Lower lobe of right lung (tissue), 2 donors: ENCODE data around the gene TTLL5. TPM values are rescaled to one million over a fixed set of nuclear protein-coding genes. Genes with fewer than 3 reads are reported as not detected.
A peak's percentile ranks its signal among the peaks of the same experiment; 100 is the strongest.

Experiments used
- ATAC-seq, 2 donors: fragments of 200-7000 bp; cut with Tn5 transposase; one replicate each; pipeline ENCODE4 v1.9.1; 2020 to 2022; ENCODE audit warnings: mild to moderate bottlenecking in 2 of 2, moderate library complexity in 2 of 2
- DNase-seq: peaks from one replicate; pipeline ENCODE4 v3.0.0-alpha.2; 2020
- H3K27ac ChIP-seq: fragments of 200-600 bp; one replicate; pipeline ENCODE4 v1.8.0; 2022
- H3K27me3 ChIP-seq: fragments of 200-600 bp; one replicate; pipeline ENCODE4 v1.8.0; 2022; ENCODE audit warnings: low read depth
- H3K36me3 ChIP-seq: fragments of 200-600 bp; one replicate; pipeline ENCODE4 v1.8.0; 2022; ENCODE audit warnings: mild to moderate bottlenecking
- H3K4me1 ChIP-seq: fragments of 200-600 bp; one replicate; pipeline ENCODE4 v1.8.0; 2022
- H3K4me3 ChIP-seq: fragments of 200-600 bp; one replicate; pipeline ENCODE4 v1.8.0; 2022; ENCODE audit warnings: mild to moderate bottlenecking
- H3K9me3 ChIP-seq: fragments of 200-600 bp; one replicate; pipeline ENCODE4 v1.8.0; 2022
- intact Hi-C: fragments of 100-400 bp; cut with DNase I; formaldehyde crosslinking; loops from one replicate; pipeline ENCODE4 v1.11.0; 2022
- total RNA-seq: library from RNA; stranded (reverse); fragmentation: NEBNext Ultra II Directional; extraction: Animal tissue kit (Norgen Biotek cat#: 25700); gene quantifications from one replicate; pipeline ENCODE4 v1.2.1, GENCODE V29; 2021
- TF ChIP-seq, protein P1 (sequence below): fragments of 200-600 bp; IDR thresholded peaks from one replicate; pipeline ENCODE4 v1.8.0; 2022; ENCODE audit warnings: antibody characterized with exemption, mild to moderate bottlenecking
- donor health status: DM: no; HTN: yes; CAD: no; lungs with severe emphysema.

Gene TTLL5
- total RNA-seq, 1 donor from 2014 or later: 32.6 TPM

DNA sequence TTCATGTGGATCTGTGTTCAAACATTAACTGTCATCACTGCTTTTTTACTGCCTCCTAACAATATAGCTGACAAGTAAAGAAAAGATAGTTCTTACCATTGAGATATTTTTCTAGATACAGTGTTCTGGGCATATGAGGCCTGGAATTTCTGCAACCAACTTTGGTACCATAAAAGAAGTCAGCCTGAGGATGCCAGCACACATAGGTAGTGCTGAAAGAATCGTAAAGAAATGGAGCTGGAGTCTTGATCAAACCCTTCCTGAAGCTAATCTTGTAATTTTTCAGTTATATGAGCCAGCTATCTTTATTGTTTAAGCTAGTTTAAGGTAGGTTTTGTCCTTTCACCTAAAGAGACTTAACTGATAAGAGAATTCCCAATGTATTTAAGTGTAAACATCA, 11.7 kb upstream of the TTLL5 start:
- no peak for DNase-seq
- TF ChIP-seq, protein P1, sequence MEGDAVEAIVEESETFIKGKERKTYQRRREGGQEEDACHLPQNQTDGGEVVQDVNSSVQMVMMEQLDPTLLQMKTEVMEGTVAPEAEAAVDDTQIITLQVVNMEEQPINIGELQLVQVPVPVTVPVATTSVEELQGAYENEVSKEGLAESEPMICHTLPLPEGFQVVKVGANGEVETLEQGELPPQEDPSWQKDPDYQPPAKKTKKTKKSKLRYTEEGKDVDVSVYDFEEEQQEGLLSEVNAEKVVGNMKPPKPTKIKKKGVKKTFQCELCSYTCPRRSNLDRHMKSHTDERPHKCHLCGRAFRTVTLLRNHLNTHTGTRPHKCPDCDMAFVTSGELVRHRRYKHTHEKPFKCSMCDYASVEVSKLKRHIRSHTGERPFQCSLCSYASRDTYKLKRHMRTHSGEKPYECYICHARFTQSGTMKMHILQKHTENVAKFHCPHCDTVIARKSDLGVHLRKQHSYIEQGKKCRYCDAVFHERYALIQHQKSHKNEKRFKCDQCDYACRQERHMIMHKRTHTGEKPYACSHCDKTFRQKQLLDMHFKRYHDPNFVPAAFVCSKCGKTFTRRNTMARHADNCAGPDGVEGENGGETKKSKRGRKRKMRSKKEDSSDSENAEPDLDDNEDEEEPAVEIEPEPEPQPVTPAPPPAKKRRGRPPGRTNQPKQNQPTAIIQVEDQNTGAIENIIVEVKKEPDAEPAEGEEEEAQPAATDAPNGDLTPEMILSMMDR: no peak
- H3K9me3 ChIP-seq: no peaks in the 10 kb centered on the region
- intact Hi-C loops: no loop called here
- H3K4me3 ChIP-seq: no peak overlapping the region
- no peak for ATAC-seq
- H3K4me1 ChIP-seq: peaks cover 15% of the 10 kb centered on the region
- H3K36me3 ChIP-seq: peaks cover 68% of the 10 kb centered on the region
- no peaks in the 10 kb centered on the region for H3K27me3 ChIP-seq
- H3K27ac ChIP-seq: no peak overlapping the region

GRCh38 chr14:75649773-75650172, 11.3 kb upstream of the TTLL5 start:
- Histone ChIP-seq H3K27me3 (no peaks in the 10 kb centered on the region), H3K4me1 (peaks cover 15% of the 10 kb centered on the region), H3K36me3 (peaks cover 72% of the 10 kb centered on the region), H3K27ac (peak overlapping the region; percentile 38), H3K9me3 (no peaks in the 10 kb centered on the region), H3K4me3 (no peak overlapping the region)
- intact Hi-C loops: loop anchor here (5.0 kb wide), 1 partner anchor 72 kb away; the partner anchor contains the start of gene FLVCR2
- no peak for DNase-seq
- no peak for ATAC-seq
- TF ChIP-seq, protein P1: no peak

DNA sequence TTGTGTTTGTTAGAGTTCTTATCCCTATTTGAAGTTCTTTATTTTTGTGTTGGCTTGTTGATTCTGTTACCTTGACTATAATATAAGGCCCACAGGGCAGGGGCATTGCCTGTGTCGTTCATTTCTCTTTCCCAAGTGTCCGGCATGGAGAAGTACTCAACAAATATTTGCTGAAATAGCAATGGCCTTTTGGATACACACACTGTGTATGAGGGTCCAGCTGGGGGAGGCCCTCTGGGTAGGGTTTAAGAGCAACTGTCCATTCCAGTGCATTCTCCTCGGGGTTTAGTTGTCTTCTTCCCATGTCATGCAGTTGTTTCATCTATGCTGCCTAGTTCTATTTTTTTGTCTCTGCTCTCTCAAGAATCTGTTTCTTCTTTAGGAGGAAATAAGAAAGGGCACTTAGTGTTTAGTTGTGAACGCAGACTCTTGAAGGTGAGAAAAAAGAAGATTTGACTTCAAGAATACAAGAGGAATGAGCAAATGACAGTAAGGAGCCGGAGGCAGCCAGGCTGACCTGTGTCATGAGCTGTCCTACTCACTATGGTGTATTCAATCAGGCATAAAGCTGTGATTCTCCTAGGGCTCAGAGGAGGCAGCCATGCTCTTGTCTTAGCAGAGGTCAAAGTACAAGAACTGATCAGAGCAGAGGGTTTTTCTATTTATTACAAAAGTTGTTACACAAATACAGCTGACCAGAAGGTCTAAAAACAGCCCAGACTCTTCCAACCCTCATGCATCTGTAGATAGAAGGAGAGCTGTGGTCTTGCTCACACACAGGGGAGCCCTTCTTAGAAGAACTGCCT, 10.6 kb upstream of the TTLL5 start:
- peak overlapping the region; percentile 56 for H3K27ac ChIP-seq
- TF ChIP-seq, protein P1: no peak

DNA sequence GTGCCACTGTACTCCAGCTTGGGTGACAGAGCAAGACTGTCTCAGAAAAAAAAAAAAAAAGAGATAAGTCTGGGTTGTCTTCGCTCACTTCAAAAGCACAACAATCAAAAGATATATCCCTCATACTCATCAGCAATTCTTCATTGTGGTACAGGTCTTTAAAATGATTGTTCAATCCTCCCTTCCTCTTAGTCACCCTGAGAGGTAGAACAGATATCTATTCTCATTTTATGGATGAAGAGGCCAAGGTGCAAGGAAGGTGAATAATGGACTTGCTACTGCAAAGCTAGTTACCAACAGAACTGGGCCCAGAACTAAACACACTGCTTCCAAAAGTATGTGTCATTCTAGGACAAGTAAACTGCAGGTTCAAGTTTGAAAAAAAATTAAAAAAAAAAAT, 7.5 kb upstream of the TTLL5 start:
- H3K4me1 ChIP-seq: no peaks in the 10 kb centered on the region
- DNase-seq: no peak
- H3K27ac ChIP-seq: no peak overlapping the region
- ATAC-seq: no peak
- intact Hi-C loops: loop anchor here (5.0 kb wide), 1 partner anchor 76 kb away; the partner anchor contains the start of gene FLVCR2
- TF ChIP-seq, protein P1: no peak
- no peaks in the 10 kb centered on the region for H3K27me3 ChIP-seq
- no peak overlapping the region for H3K4me3 ChIP-seq
- H3K36me3 ChIP-seq: peaks cover 88% of the 10 kb centered on the region
- no peaks in the 10 kb centered on the region for H3K9me3 ChIP-seq

More for the DNA sequence above, 10.6 kb upstream of the TTLL5 start:
- no peak overlapping the region for H3K4me3 ChIP-seq
- ATAC-seq (peak; percentile 16 to 61), DNase-seq (no peak)
- H3K4me1 ChIP-seq: peaks cover 15% of the 10 kb centered on the region
- no peaks in the 10 kb centered on the region for H3K27me3 ChIP-seq
- intact Hi-C loops: loop anchor here (5.0 kb wide), 1 partner anchor 73 kb away; the partner anchor contains the start of gene FLVCR2
- H3K36me3 ChIP-seq: peaks cover 79% of the 10 kb centered on the region
- H3K9me3 ChIP-seq: no peaks in the 10 kb centered on the region

DNA sequence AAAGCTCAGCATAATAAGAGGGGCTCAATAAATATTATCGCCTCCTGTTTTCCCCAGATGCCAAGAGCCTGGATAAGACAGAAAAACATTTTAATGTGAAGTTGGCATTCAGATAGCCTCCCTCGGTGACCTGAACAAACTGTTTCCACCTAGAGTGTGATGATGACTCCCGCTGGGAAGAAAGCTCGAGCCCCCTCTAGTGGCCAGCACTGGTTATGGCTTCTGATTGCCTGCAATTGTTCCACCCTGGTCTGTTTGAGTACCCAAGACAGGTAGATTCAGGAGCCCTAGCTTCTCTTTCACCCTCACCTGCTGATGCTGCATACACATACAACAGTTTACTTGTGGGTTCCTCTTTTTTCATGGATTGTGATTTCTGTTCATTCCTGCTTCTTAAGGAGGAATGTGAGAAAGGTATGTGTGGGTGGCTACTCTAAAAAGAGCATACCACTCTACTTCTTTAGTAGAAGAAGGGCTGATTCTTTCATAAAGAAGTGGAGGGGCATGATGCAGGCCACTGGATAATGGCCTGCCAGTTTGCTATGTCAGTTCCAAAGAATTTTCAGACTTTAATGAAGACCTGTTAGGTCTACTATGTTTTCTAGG, 6.8 kb upstream of the TTLL5 start:
- no peaks in the 10 kb centered on the region for H3K9me3 ChIP-seq
- H3K36me3 ChIP-seq: peaks cover 84% of the 10 kb centered on the region
- peak; percentile 83 for DNase-seq
- intact Hi-C loops: loop anchor here (5.0 kb wide), 1 partner anchor 77 kb away; the partner anchor contains the start of gene FLVCR2
- no peaks in the 10 kb centered on the region for H3K27me3 ChIP-seq
- no peak overlapping the region for H3K27ac ChIP-seq
- TF ChIP-seq, protein P1: peak; percentile 97
- no peaks in the 10 kb centered on the region for H3K4me1 ChIP-seq
- H3K4me3 ChIP-seq: no peak overlapping the region
- peak; percentile 82 to 92 for ATAC-seq
